ENCODE data around the gene TMEM242. TPM values are rescaled to one million over a fixed set of nuclear protein-coding genes. Genes with fewer than 3 reads are reported as not detected.
A peak's percentile ranks its signal among the peaks of the same experiment; 100 is the strongest.

TMEM242 gene
- total RNA-seq, 1 donor from 2014 or later, result 9.7 TPM

- DNase-seq (ENCODE audit: low read depth), result no peak
- Histone ChIP-seq H3K4me2 (ENCODE audit: low read length) (peak overlapping the region; percentile 97), H3K27ac (ENCODE audit: low read depth, low read length) (no peak overlapping the region), H3K4me3 (ENCODE audit: insufficient read depth, low read depth, low read length) (no peak overlapping the region), H2AFZ (ENCODE audit: low read depth, low read length) (no peak overlapping the region), H3K36me3 (ENCODE audit: insufficient read depth, low read length) (no peaks in the 10 kb centered on the region), H4K20me1 (ENCODE audit: insufficient read depth, low read length) (no peaks in the 10 kb centered on the region), H3K79me2 (ENCODE audit: insufficient read depth, low read length) (no peaks in the 10 kb centered on the region), H3K9me3 (ENCODE audit: insufficient read depth, low read depth, low read length) (peaks cover 4% of the 10 kb centered on the region), H3K9ac (ENCODE audit: low read length) (no peak overlapping the region), H3K4me1 (ENCODE audit: insufficient read depth, low read length) (peaks cover 9% of the 10 kb centered on the region), H3K27me3 (ENCODE audit: insufficient read depth, low read length) (no peaks in the 10 kb centered on the region)
- H3K27ac Mint-ChIP-seq (ENCODE audit: unreplicated experiment), result no peak overlapping the region
- no peaks in the 10 kb centered on the region for H3K9me3 Mint-ChIP-seq (ENCODE audit: unreplicated experiment)
- H3K4me1 Mint-ChIP-seq (ENCODE audit: low read depth, unreplicated experiment), result peaks cover 9% of the 10 kb centered on the region
- no peak overlapping the region for H3K4me3 Mint-ChIP-seq (ENCODE audit: unreplicated experiment)
- no peak for FAIRE-seq
- peaks cover 8% of the 10 kb centered on the region for H3K27me3 Mint-ChIP-seq (ENCODE audit: low read depth, unreplicated experiment)
- no peaks in the 10 kb centered on the region for H3K36me3 Mint-ChIP-seq (ENCODE audit: low read depth, unreplicated experiment)
- TF ChIP-seq CTCF (IDR thresholded peaks at IDR 0.05; ENCODE audit: insufficient read depth, low read depth, low read length), result no peak
- TF ChIP-seq EZH2 (IDR thresholded peaks at IDR 0.05; ENCODE audit: insufficient read depth, low read length), result no peak
Observed at GRCh38 chr6:157272866-157273755, 50.2 kb downstream of the TMEM242 start.

GRCh38 chr6:157272372-157272771 lies 50.9 kb downstream of the TMEM242 start:
- Histone ChIP-seq H3K27ac (ENCODE audit: low read depth, low read length) (no peak overlapping the region), H3K36me3 (ENCODE audit: insufficient read depth, low read length) (no peaks in the 10 kb centered on the region), H4K20me1 (ENCODE audit: insufficient read depth, low read length) (no peaks in the 10 kb centered on the region), H3K27me3 (ENCODE audit: insufficient read depth, low read length) (no peaks in the 10 kb centered on the region), H2AFZ (ENCODE audit: low read depth, low read length) (no peak overlapping the region), H3K4me3 (ENCODE audit: insufficient read depth, low read depth, low read length) (no peak overlapping the region), H3K79me2 (ENCODE audit: insufficient read depth, low read length) (no peaks in the 10 kb centered on the region), H3K9me3 (ENCODE audit: insufficient read depth, low read depth, low read length) (peaks cover 4% of the 10 kb centered on the region), H3K4me2 (ENCODE audit: low read length) (no peak overlapping the region), H3K4me1 (ENCODE audit: insufficient read depth, low read length) (peaks cover 9% of the 10 kb centered on the region), H3K9ac (ENCODE audit: low read length) (no peak overlapping the region)
- no peak overlapping the region for H3K27ac Mint-ChIP-seq (ENCODE audit: unreplicated experiment)
- peaks cover 8% of the 10 kb centered on the region for H3K27me3 Mint-ChIP-seq (ENCODE audit: low read depth, unreplicated experiment)
- H3K4me1 Mint-ChIP-seq (ENCODE audit: low read depth, unreplicated experiment), result peaks cover 9% of the 10 kb centered on the region
- DNase-seq (ENCODE audit: low read depth), result no peak
- FAIRE-seq, result no peak
- no peak for TF ChIP-seq EZH2 (IDR thresholded peaks at IDR 0.05; ENCODE audit: insufficient read depth, low read length)
- no peak for TF ChIP-seq CTCF (IDR thresholded peaks at IDR 0.05; ENCODE audit: insufficient read depth, low read depth, low read length)
- no peaks in the 10 kb centered on the region for H3K36me3 Mint-ChIP-seq (ENCODE audit: low read depth, unreplicated experiment)
- no peak overlapping the region for H3K4me3 Mint-ChIP-seq (ENCODE audit: unreplicated experiment)
- H3K9me3 Mint-ChIP-seq (ENCODE audit: unreplicated experiment), result no peaks in the 10 kb centered on the region

DNA sequence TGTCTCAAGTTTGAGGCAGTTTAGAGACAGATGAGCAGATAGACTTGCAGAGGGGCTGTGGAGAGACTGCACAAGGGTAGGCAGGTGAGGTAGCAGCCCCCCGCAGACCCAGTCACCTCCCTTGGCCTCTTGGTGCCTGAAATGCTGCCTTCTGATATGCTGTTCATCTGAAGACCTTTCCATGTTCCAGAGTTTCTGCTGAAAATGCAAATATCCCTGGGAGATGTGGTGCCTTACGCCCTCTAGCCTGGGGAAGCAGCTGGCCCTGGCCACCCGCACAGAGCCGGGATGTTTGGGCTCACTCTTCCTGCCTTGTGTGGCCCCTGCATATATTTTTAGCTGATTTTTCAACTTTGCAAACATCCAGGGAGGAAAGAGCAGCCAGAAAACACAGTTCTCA lies 51.4 kb downstream of the TMEM242 start:
- H3K27ac Mint-ChIP-seq (ENCODE audit: unreplicated experiment), result no peak overlapping the region
- no peak for FAIRE-seq
- Histone ChIP-seq H3K9ac (ENCODE audit: low read length) (no peak overlapping the region), H2AFZ (ENCODE audit: low read depth, low read length) (no peak overlapping the region), H3K79me2 (ENCODE audit: insufficient read depth, low read length) (no peaks in the 10 kb centered on the region), H3K27ac (ENCODE audit: low read depth, low read length) (no peak overlapping the region), H3K36me3 (ENCODE audit: insufficient read depth, low read length) (no peaks in the 10 kb centered on the region), H4K20me1 (ENCODE audit: insufficient read depth, low read length) (no peaks in the 10 kb centered on the region), H3K4me3 (ENCODE audit: insufficient read depth, low read depth, low read length) (no peak overlapping the region), H3K9me3 (ENCODE audit: insufficient read depth, low read depth, low read length) (peaks cover 4% of the 10 kb centered on the region), H3K4me1 (ENCODE audit: insufficient read depth, low read length) (peaks cover 9% of the 10 kb centered on the region), H3K4me2 (ENCODE audit: low read length) (no peak overlapping the region), H3K27me3 (ENCODE audit: insufficient read depth, low read length) (no peaks in the 10 kb centered on the region)
- peaks cover 9% of the 10 kb centered on the region for H3K4me1 Mint-ChIP-seq (ENCODE audit: low read depth, unreplicated experiment)
- DNase-seq (ENCODE audit: low read depth), result no peak
- TF ChIP-seq EZH2 (IDR thresholded peaks at IDR 0.05; ENCODE audit: insufficient read depth, low read length) (no peak), CTCF (IDR thresholded peaks at IDR 0.05; ENCODE audit: insufficient read depth, low read depth, low read length) (no peak)
- peaks cover 3% of the 10 kb centered on the region for H3K27me3 Mint-ChIP-seq (ENCODE audit: low read depth, unreplicated experiment)
- no peaks in the 10 kb centered on the region for H3K9me3 Mint-ChIP-seq (ENCODE audit: unreplicated experiment)
- H3K36me3 Mint-ChIP-seq (ENCODE audit: low read depth, unreplicated experiment), result no peaks in the 10 kb centered on the region
- no peak overlapping the region for H3K4me3 Mint-ChIP-seq (ENCODE audit: unreplicated experiment)

Data from astrocyte (in vitro differentiated cells and primary cell).